ENCODE measurements around the gene HOXA13. TPM values are rescaled to one million over a fixed set of nuclear protein-coding genes. Genes with fewer than 3 reads are reported as not detected.

The HOXA13 gene
- total and polyA plus RNA-seq, 4 donors, result 0.02 TPM; not detected in 3

GRCh38 chr7:27172315-27172774 is 27.5 kb downstream of the HOXA13 start:
- Histone ChIP-seq H3K27ac (ENCODE audit: low read depth in 1 of 2, low read length in 2 of 2) (no peak overlapping the region), H3K36me3 (ENCODE audit: control insufficient read depth in 4 of 4, insufficient read depth in 3 of 4, low read depth in 1 of 4, low read length in 3 of 4) (no peaks in the 10 kb centered on the region), H3K27me3 (ENCODE audit: control insufficient read depth in 4 of 4, insufficient read depth in 4 of 4, low read length in 3 of 4) (peaks cover 12 to 64% (median 32%) of the 10 kb centered on the region in 4 donors), H3K4me1 (ENCODE audit: control insufficient read depth in 4 of 4, insufficient read depth in 4 of 4, low read length in 3 of 4) (peaks cover 9 to 15% (median 12%) of the 10 kb centered on the region in 4 donors), H3K9ac (ENCODE audit: low read depth in 1 of 2, low read length in 2 of 2) (no peak overlapping the region), H3K4me3 (ENCODE audit: low read depth in 1 of 3, low read length in 3 of 3) (no peak overlapping the region), H3K9me3 (ENCODE audit: control insufficient read depth in 4 of 4, low read length in 3 of 4) (peaks cover 0 to 2% (median under 1%) of the 10 kb centered on the region in 4 donors)
- 8% methylated on average over 10 of the region's 10 CpGs for WGBS
- no peak for TF ChIP-seq RAD21 (IDR thresholded peaks at IDR 0.05)
- no peak for TF ChIP-seq JUND (IDR thresholded peaks at IDR 0.05)
- TF ChIP-seq HNF4A (conservative IDR thresholded peaks at IDR 0.05), result no peak
- TF ChIP-seq TAF1 (conservative IDR thresholded peaks at IDR 0.05), result no peak
- no peak for TF ChIP-seq GABPA (IDR thresholded peaks at IDR 0.05 in 1 of 2, conservative IDR thresholded peaks at IDR 0.05 in 1 of 2)
- no peak for TF ChIP-seq HNF4G (IDR thresholded peaks at IDR 0.05)
- no peak for TF ChIP-seq SP1 (IDR thresholded peaks at IDR 0.05)
- TF ChIP-seq NR2F2 (IDR thresholded peaks at IDR 0.05), result no peak
- no peak for TF ChIP-seq REST (IDR thresholded peaks at IDR 0.05)
- TF ChIP-seq FOXA1 (IDR thresholded peaks at IDR 0.05), result no peak
- no peak for TF ChIP-seq RXRA (IDR thresholded peaks at IDR 0.05)
- no peak for TF ChIP-seq FOXA2 (IDR thresholded peaks at IDR 0.05)
- no peak for TF ChIP-seq EGR1 (IDR thresholded peaks at IDR 0.05; ENCODE audit: low read depth in 2 of 2)
- no peak for TF ChIP-seq YY1 (IDR thresholded peaks at IDR 0.05)
- no peak for TF ChIP-seq CTCF (IDR thresholded peaks at IDR 0.05; ENCODE audit: low read depth, low read length, missing input control)
- no peak for TF ChIP-seq MAX (IDR thresholded peaks at IDR 0.05)
- no peak for TF ChIP-seq ATF3 (IDR thresholded peaks at IDR 0.05)
- TF ChIP-seq ZBTB33 (IDR thresholded peaks at IDR 0.05), result no peak
- no peak for DNase-seq (ENCODE audit: low spot score)

Measured in liver (tissue), 9 donors.